ENCODE results near the gene SRSF4.
A peak's percentile ranks its signal among the peaks of the same experiment; 100 is the strongest.
"Not testable (repeated sequence)": the region's sequence is repeated elsewhere in the genome, so short reads cannot be mapped to it uniquely, and the experiment has no call there.

Gene SRSF4

GRCh38 chr1:29159773-29160172, 21.9 kb downstream of the SRSF4 start:
- Histone ChIP-seq H3K36me3 (ENCODE audit: control insufficient read depth in 1 of 2, insufficient read depth in 2 of 2, low read length in 2 of 2) (peaks cover 26 to 48% of the 10 kb centered on the region in 2 donors), H3K4me3 (ENCODE audit: low read depth in 1 of 2, low read length in 2 of 2) (no peak overlapping the region), H3K4me1 (ENCODE audit: control insufficient read depth in 1 of 2, insufficient read depth in 2 of 2, low read length in 2 of 2) (peaks cover 5 to 19% of the 10 kb centered on the region in 2 donors), H3K27me3 (ENCODE audit: low read depth, low read length) (no peaks in the 10 kb centered on the region), H3K27ac (ENCODE audit: low read length) (no peak overlapping the region), H3K9me3 (ENCODE audit: control insufficient read depth in 1 of 2, low read length in 2 of 2) (no peaks in the 10 kb centered on the region)

- Histone ChIP-seq H3K27ac (ENCODE audit: low read length) (no peak overlapping the region), H3K4me3 (ENCODE audit: low read depth in 1 of 2, low read length in 2 of 2) (no peak overlapping the region), H3K9me3 (ENCODE audit: control insufficient read depth in 1 of 2, low read length in 2 of 2) (no peaks in the 10 kb centered on the region), H3K36me3 (ENCODE audit: control insufficient read depth in 1 of 2, insufficient read depth in 2 of 2, low read length in 2 of 2) (peaks cover 51 to 54% of the 10 kb centered on the region in 2 donors), H3K27me3 (ENCODE audit: low read depth, low read length) (no peaks in the 10 kb centered on the region), H3K4me1 (ENCODE audit: control insufficient read depth in 1 of 2, insufficient read depth in 2 of 2, low read length in 2 of 2) (peaks cover 5 to 12% of the 10 kb centered on the region in 2 donors)
Observed at GRCh38 chr1:29157269-29157601, 24.5 kb downstream of the SRSF4 start.

- Histone ChIP-seq H3K9me3 (ENCODE audit: control insufficient read depth in 1 of 2, low read length in 2 of 2) (no peaks in the 10 kb centered on the region), H3K4me3 (ENCODE audit: low read depth in 1 of 2, low read length in 2 of 2) (no peak overlapping the region), H3K4me1 (ENCODE audit: control insufficient read depth in 1 of 2, insufficient read depth in 2 of 2, low read length in 2 of 2) (peaks cover 0 to 12% of the 10 kb centered on the region in 2 donors), H3K27ac (ENCODE audit: low read length) (no peak overlapping the region), H3K36me3 (ENCODE audit: control insufficient read depth in 1 of 2, insufficient read depth in 2 of 2, low read length in 2 of 2) (peaks cover 56 to 59% of the 10 kb centered on the region in 2 donors), H3K27me3 (ENCODE audit: low read depth, low read length) (no peaks in the 10 kb centered on the region)
Observed at GRCh38 chr1:29156543-29157268, 25.0 kb downstream of the SRSF4 start.

- Histone ChIP-seq H3K4me1 (ENCODE audit: control insufficient read depth in 1 of 2, insufficient read depth in 2 of 2, low read length in 2 of 2) (peaks cover 0 to 9% of the 10 kb centered on the region in 2 donors), H3K27ac (ENCODE audit: low read length) (no peak overlapping the region), H3K27me3 (ENCODE audit: low read depth, low read length) (no peaks in the 10 kb centered on the region), H3K9me3 (ENCODE audit: control insufficient read depth in 1 of 2, low read length in 2 of 2) (no peaks in the 10 kb centered on the region), H3K4me3 (ENCODE audit: low read depth in 1 of 2, low read length in 2 of 2) (no peak overlapping the region), H3K36me3 (ENCODE audit: control insufficient read depth in 1 of 2, insufficient read depth in 2 of 2, low read length in 2 of 2) (peaks cover 64 to 71% of the 10 kb centered on the region in 2 donors)
Observed at GRCh38 chr1:29152046-29152805, 29.5 kb downstream of the SRSF4 start.

- H3K27me3 ChIP-seq (ENCODE audit: low read depth, low read length); H3K4me3 ChIP-seq (ENCODE audit: low read depth in 1 of 2, low read length in 2 of 2); H3K4me1 ChIP-seq (ENCODE audit: control insufficient read depth in 1 of 2, insufficient read depth in 2 of 2, low read length in 2 of 2); H3K27ac ChIP-seq (ENCODE audit: low read length); H3K9me3 ChIP-seq (ENCODE audit: control insufficient read depth in 1 of 2, low read length in 2 of 2): not testable (repeated sequence)
- peaks cover 66 to 89% of the 10 kb centered on the region in 2 donors for H3K36me3 ChIP-seq (ENCODE audit: control insufficient read depth in 1 of 2, insufficient read depth in 2 of 2, low read length in 2 of 2)
Observed at GRCh38 chr1:29150346-29150745, 31.4 kb downstream of the SRSF4 start.

- no peaks in the 10 kb centered on the region for H3K4me1 ChIP-seq (ENCODE audit: control insufficient read depth in 1 of 2, insufficient read depth in 2 of 2, low read length in 2 of 2)
- no peaks in the 10 kb centered on the region for H3K9me3 ChIP-seq (ENCODE audit: control insufficient read depth in 1 of 2, low read length in 2 of 2)
- no peak overlapping the region for H3K27ac ChIP-seq (ENCODE audit: low read length)
- peaks cover 53 to 78% of the 10 kb centered on the region in 2 donors for H3K36me3 ChIP-seq (ENCODE audit: control insufficient read depth in 1 of 2, insufficient read depth in 2 of 2, low read length in 2 of 2)
- H3K27me3 ChIP-seq (ENCODE audit: low read depth, low read length): no peaks in the 10 kb centered on the region
- no peak overlapping the region for H3K4me3 ChIP-seq (ENCODE audit: low read depth in 1 of 2, low read length in 2 of 2)
Observed at GRCh38 chr1:29148656-29149491, 32.8 kb downstream of the SRSF4 start.

- Histone ChIP-seq H3K36me3 (ENCODE audit: control insufficient read depth in 1 of 2, insufficient read depth in 2 of 2, low read length in 2 of 2) (peaks cover 32 to 48% of the 10 kb centered on the region in 2 donors), H3K9me3 (ENCODE audit: control insufficient read depth in 1 of 2, low read length in 2 of 2) (no peaks in the 10 kb centered on the region), H3K27me3 (ENCODE audit: low read depth, low read length) (no peaks in the 10 kb centered on the region), H3K4me1 (ENCODE audit: control insufficient read depth in 1 of 2, insufficient read depth in 2 of 2, low read length in 2 of 2) (no peaks in the 10 kb centered on the region), H3K4me3 (ENCODE audit: low read depth in 1 of 2, low read length in 2 of 2) (no peak overlapping the region), H3K27ac (ENCODE audit: low read length) (peak overlapping the region; percentile 10)
Observed at GRCh38 chr1:29145739-29146437, 35.8 kb downstream of the SRSF4 start.

- no peaks in the 10 kb centered on the region for H3K9me3 ChIP-seq (ENCODE audit: control insufficient read depth in 1 of 2, low read length in 2 of 2)
- H3K27me3 ChIP-seq (ENCODE audit: low read depth, low read length): no peaks in the 10 kb centered on the region
- H3K4me3 ChIP-seq (ENCODE audit: low read depth in 1 of 2, low read length in 2 of 2): no peak overlapping the region
- H3K36me3 ChIP-seq (ENCODE audit: control insufficient read depth in 1 of 2, insufficient read depth in 2 of 2, low read length in 2 of 2): peaks cover 28 to 36% of the 10 kb centered on the region in 2 donors
- H3K27ac ChIP-seq (ENCODE audit: low read length): no peak overlapping the region
- no peaks in the 10 kb centered on the region for H3K4me1 ChIP-seq (ENCODE audit: control insufficient read depth in 1 of 2, insufficient read depth in 2 of 2, low read length in 2 of 2)
Observed at GRCh38 chr1:29144178-29144577, 37.5 kb downstream of the SRSF4 start.

GRCh38 chr1:29142714-29143113, 39.0 kb downstream of the SRSF4 start:
- Histone ChIP-seq H3K27me3 (ENCODE audit: low read depth, low read length) (no peaks in the 10 kb centered on the region), H3K36me3 (ENCODE audit: control insufficient read depth in 1 of 2, insufficient read depth in 2 of 2, low read length in 2 of 2) (peaks cover 13 to 21% of the 10 kb centered on the region in 2 donors), H3K9me3 (ENCODE audit: control insufficient read depth in 1 of 2, low read length in 2 of 2) (no peaks in the 10 kb centered on the region), H3K27ac (ENCODE audit: low read length) (no peak overlapping the region), H3K4me1 (ENCODE audit: control insufficient read depth in 1 of 2, insufficient read depth in 2 of 2, low read length in 2 of 2) (no peaks in the 10 kb centered on the region), H3K4me3 (ENCODE audit: low read depth in 1 of 2, low read length in 2 of 2) (no peak overlapping the region)

GRCh38 chr1:29136391-29136915, 45.2 kb downstream of the SRSF4 start:
- H3K4me1 ChIP-seq (ENCODE audit: control insufficient read depth in 1 of 2, insufficient read depth in 2 of 2, low read length in 2 of 2): no peaks in the 10 kb centered on the region
- H3K27me3 ChIP-seq (ENCODE audit: low read depth, low read length): peaks cover 7% of the 10 kb centered on the region
- no peaks in the 10 kb centered on the region for H3K36me3 ChIP-seq (ENCODE audit: control insufficient read depth in 1 of 2, insufficient read depth in 2 of 2, low read length in 2 of 2)
- no peak overlapping the region for H3K27ac ChIP-seq (ENCODE audit: low read length)
- no peaks in the 10 kb centered on the region for H3K9me3 ChIP-seq (ENCODE audit: control insufficient read depth in 1 of 2, low read length in 2 of 2)
- H3K4me3 ChIP-seq (ENCODE audit: low read depth in 1 of 2, low read length in 2 of 2): no peak overlapping the region

Measured in muscle layer of duodenum (tissue), 2 donors.